Measurements from ENCODE around the gene HDHD2.

The HDHD2 gene

GRCh38 chr18:47149457-47150028 lies 757 bp downstream of the HDHD2 start:
- POLR2A ChIA-PET: interaction anchor here (0.6 to 1.5 kb wide), 6 partner anchors 13 to 931 kb away, joined by 3 to 7 read pairs (median 4); no protein-coding TSS in a partner anchor
- CTCF ChIA-PET: interaction anchor here (0.6 to 2.3 kb wide), 3 partner anchors 13 to 55 kb away, joined by 3 to 10 read pairs (median 5); no protein-coding TSS in a partner anchor
- no peak for TF ChIP-seq CTCF (IDR thresholded peaks at IDR 0.05; ENCODE audit: insufficient read depth, low read length, missing control alignments)
- H3K4me3 ChIP-seq (ENCODE audit: low read depth, low read length): peak overlapping the region; percentile 80
- no peak for DNase-seq (ENCODE audit: low read depth, low spot score)

GRCh38 chr18:47146206-47146605 lies 4.1 kb downstream of the HDHD2 start:
- POLR2A ChIA-PET: no interaction called here
- TF ChIP-seq CTCF (IDR thresholded peaks at IDR 0.05; ENCODE audit: insufficient read depth, low read length, missing control alignments): no peak
- CTCF ChIA-PET: no interaction called here
- H3K4me3 ChIP-seq (ENCODE audit: low read depth, low read length): no peak overlapping the region
- DNase-seq (ENCODE audit: low read depth, low spot score): no peak

- POLR2A ChIA-PET: no interaction called here
- CTCF ChIA-PET: no interaction called here
- TF ChIP-seq CTCF (IDR thresholded peaks at IDR 0.05; ENCODE audit: insufficient read depth, low read length, missing control alignments): no peak
- H3K4me3 ChIP-seq (ENCODE audit: low read depth, low read length): no peak overlapping the region
- DNase-seq (ENCODE audit: low read depth, low spot score): no peak
These were observed 6.3 kb downstream of the HDHD2 start for GRCh38 chr18:47143899-47144485.

GRCh38 chr18:47143153-47143552 lies 7.1 kb downstream of the HDHD2 start:
- no peak overlapping the region for H3K4me3 ChIP-seq (ENCODE audit: low read depth, low read length)
- no peak for DNase-seq (ENCODE audit: low read depth, low spot score)
- no peak for TF ChIP-seq CTCF (IDR thresholded peaks at IDR 0.05; ENCODE audit: insufficient read depth, low read length, missing control alignments)
- POLR2A ChIA-PET: no interaction called here
- CTCF ChIA-PET: no interaction called here

GRCh38 chr18:47141289-47141688 lies 9.0 kb downstream of the HDHD2 start:
- H3K4me3 ChIP-seq (ENCODE audit: low read depth, low read length): no peak overlapping the region
- DNase-seq (ENCODE audit: low read depth, low spot score): no peak
- TF ChIP-seq CTCF (IDR thresholded peaks at IDR 0.05; ENCODE audit: insufficient read depth, low read length, missing control alignments): no peak
- ChIA-PET CTCF (no interaction called here), POLR2A (no interaction called here)

GRCh38 chr18:47121146-47121545 lies 29.2 kb downstream of the HDHD2 start:
- DNase-seq (ENCODE audit: low read depth, low spot score): no peak
- ChIA-PET POLR2A (no interaction called here), CTCF (interaction anchor here (0.9 kb wide), 1 partner anchor 21 kb away, joined by 4 read pairs; no protein-coding TSS in a partner anchor)
- H3K4me3 ChIP-seq (ENCODE audit: low read depth, low read length): no peak overlapping the region
- no peak for TF ChIP-seq CTCF (IDR thresholded peaks at IDR 0.05; ENCODE audit: insufficient read depth, low read length, missing control alignments)

All from AG04449 (cell line).